Upper lobe of left lung (tissue), 6 donors: ENCODE measurements around the gene PDIK1L. TPM values are rescaled to one million over a fixed set of nuclear protein-coding genes. Genes with fewer than 3 reads are reported as not detected.
A peak's percentile ranks its signal among the peaks of the same experiment; 100 is the strongest.

Source experiments
- ATAC-seq, 2 donors: fragments of 200-7000 bp; cut with Tn5 transposase; one replicate each; pipeline ENCODE4 v1.9.1; 2022; ENCODE audit warnings: mild to moderate bottlenecking in 2 of 2, moderate library complexity in 2 of 2; ENCODE audit not compliant: low FRiP score in 2 of 2
- DNase-seq, 2 donors: peaks; one replicate each; pipeline ENCODE4 v3.0.0-alpha.2; 2019 to 2020
- H3K27ac ChIP-seq, 4 donors: fragments of 200-600 bp; sonication (generic); one replicate each; pipeline ENCODE4 v1.5.1; 2016 to 2019
- H3K27me3 ChIP-seq, 4 donors: fragments of 200-600 bp; sonication (generic); one replicate each; pipeline ENCODE4 v1.5.1; 2017 to 2019
- H3K36me3 ChIP-seq, 4 donors: fragments of 200-600 bp; sonication (generic); one replicate each; pipeline ENCODE4 v1.5.1; 2016 to 2019
- H3K4me1 ChIP-seq, 4 donors: fragments of 200-600 bp; sonication (generic); one replicate each; pipeline ENCODE4 v1.5.1; 2018 to 2019
- H3K4me3 ChIP-seq, 4 donors: fragments of 200-600 bp; sonication (generic); one replicate each; pipeline ENCODE4 v1.5.1; 2017 to 2019; ENCODE audit warnings: mild to moderate bottlenecking in 2 of 4, moderate library complexity in 1 of 4
- H3K9me3 ChIP-seq, 4 donors: fragments of 200-600 bp; sonication (generic); one replicate each; pipeline ENCODE4 v1.5.1; 2018 to 2019
- EP300 ChIP-seq, 4 donors: sonication (generic); formaldehyde crosslinking; IDR thresholded peaks; one replicate each; pipeline ENCODE4 v1.5.1; 2017; ENCODE audit warnings: antibody characterized with exemption in 4 of 4, control low read depth in 2 of 4
- POLR2A ChIP-seq, 4 donors: fragments of 450-650 bp; IDR thresholded peaks; one replicate each; pipeline ENCODE4 v1.5.1; 2016 to 2017; ENCODE audit warnings: antibody characterized with exemption in 4 of 4, mild to moderate bottlenecking in 2 of 4
- POLR2AphosphoS5 ChIP-seq, 2 donors: sonication (generic); formaldehyde crosslinking; IDR thresholded peaks; one replicate each; pipeline ENCODE4 v1.5.1; 2017; ENCODE audit warnings: antibody characterized with exemption in 2 of 2
- WGBS, 2 donors: methylation state at CpG; one replicate each; pipeline ENCODE4 v1.1.5; 2017 to 2018; 5-methylcytosine and 5-hydroxymethylcytosine counted together
- total RNA-seq, 6 donors: library from RNA; depleted of rRNA in 4 of 6; stranded (reverse); fragments of >200 nt in 4 of 6; gene quantifications; one replicate each; pipeline versions ENCODE4 v1.1.0 to v1.2.1, GENCODE V29; 2016 to 2021
- TF ChIP-seq, protein P1 (sequence below), 6 experiments: fragments of 450-650 bp in 4 of 6; fragments of 200-600 bp in 2 of 6; sonication (generic) in 2 of 6; IDR thresholded peaks; one replicate each; pipeline ENCODE4 v1.5.1; 2016 to 2019; ENCODE audit warnings: antibody characterized with exemption in 6 of 6
- donor health status: DM: no; HTN: no; CAD: no; lungs with moderate emphysema.
- donor health status: DM: no; HTN: yes; CAD: no; lungs with severe emphysema.

The PDIK1L gene
- total RNA-seq, 6 donors from 2014 or later: 1.7 to 12.0 (median 8.8) TPM

- no peaks in the 10 kb centered on the region for H3K9me3 ChIP-seq
- peaks cover 4 to 15% (median 11%) of the 10 kb centered on the region in 4 donors for H3K4me1 ChIP-seq
- no peak for TF ChIP-seq POLR2A (IDR thresholded peaks at IDR 0.05)
- TF ChIP-seq, protein P1, sequence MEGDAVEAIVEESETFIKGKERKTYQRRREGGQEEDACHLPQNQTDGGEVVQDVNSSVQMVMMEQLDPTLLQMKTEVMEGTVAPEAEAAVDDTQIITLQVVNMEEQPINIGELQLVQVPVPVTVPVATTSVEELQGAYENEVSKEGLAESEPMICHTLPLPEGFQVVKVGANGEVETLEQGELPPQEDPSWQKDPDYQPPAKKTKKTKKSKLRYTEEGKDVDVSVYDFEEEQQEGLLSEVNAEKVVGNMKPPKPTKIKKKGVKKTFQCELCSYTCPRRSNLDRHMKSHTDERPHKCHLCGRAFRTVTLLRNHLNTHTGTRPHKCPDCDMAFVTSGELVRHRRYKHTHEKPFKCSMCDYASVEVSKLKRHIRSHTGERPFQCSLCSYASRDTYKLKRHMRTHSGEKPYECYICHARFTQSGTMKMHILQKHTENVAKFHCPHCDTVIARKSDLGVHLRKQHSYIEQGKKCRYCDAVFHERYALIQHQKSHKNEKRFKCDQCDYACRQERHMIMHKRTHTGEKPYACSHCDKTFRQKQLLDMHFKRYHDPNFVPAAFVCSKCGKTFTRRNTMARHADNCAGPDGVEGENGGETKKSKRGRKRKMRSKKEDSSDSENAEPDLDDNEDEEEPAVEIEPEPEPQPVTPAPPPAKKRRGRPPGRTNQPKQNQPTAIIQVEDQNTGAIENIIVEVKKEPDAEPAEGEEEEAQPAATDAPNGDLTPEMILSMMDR (IDR thresholded peaks at IDR 0.05): no peak
- no peak for TF ChIP-seq EP300 (IDR thresholded peaks at IDR 0.05)
- no peak for TF ChIP-seq POLR2AphosphoS5 (IDR thresholded peaks at IDR 0.05)
- WGBS, 2 donors: 31 to 39% methylated on average over 7 to 11 of the region's 11 CpGs
- H3K27ac ChIP-seq: peak overlapping the region in 2 of 4 donors; percentile 27 to 67
- no peak overlapping the region for H3K4me3 ChIP-seq
- H3K27me3 ChIP-seq: no peaks in the 10 kb centered on the region
- no peak for ATAC-seq
- H3K36me3 ChIP-seq: no peaks in the 10 kb centered on the region
- DNase-seq: no peak
These were observed 17.5 kb upstream of the PDIK1L start for GRCh38 chr1:26094076-26094669.

GRCh38 chr1:26094677-26095383 is 16.8 kb upstream of the PDIK1L start:
- Histone ChIP-seq H3K4me3 (no peak overlapping the region), H3K4me1 (peaks cover 4 to 15% (median 11%) of the 10 kb centered on the region in 4 donors), H3K9me3 (no peaks in the 10 kb centered on the region), H3K36me3 (no peaks in the 10 kb centered on the region), H3K27ac (peak overlapping the region in 2 of 4 donors; percentile 27 to 67), H3K27me3 (no peaks in the 10 kb centered on the region)
- 54 to 58% methylated on average over 13 to 17 of the region's 17 CpGs for WGBS, 2 donors
- no peak for TF ChIP-seq POLR2A (IDR thresholded peaks at IDR 0.05)
- TF ChIP-seq POLR2AphosphoS5 (IDR thresholded peaks at IDR 0.05): peak; percentile 82 to 83
- peak; percentile 17 to 89 (median 78) for TF ChIP-seq EP300 (IDR thresholded peaks at IDR 0.05)
- TF ChIP-seq, protein P1 (IDR thresholded peaks at IDR 0.05): peak in 1 of 6 experiments; percentile 20
- ATAC-seq (peak; percentile 53 to 63), DNase-seq (peak; percentile 43 to 59)

- 83 to 85% methylated on average over 2 of the region's 2 CpGs for WGBS, 2 donors
- ATAC-seq: no peak
These were observed 15.2 kb upstream of the PDIK1L start for GRCh38 chr1:26096471-26096870.

DNA sequence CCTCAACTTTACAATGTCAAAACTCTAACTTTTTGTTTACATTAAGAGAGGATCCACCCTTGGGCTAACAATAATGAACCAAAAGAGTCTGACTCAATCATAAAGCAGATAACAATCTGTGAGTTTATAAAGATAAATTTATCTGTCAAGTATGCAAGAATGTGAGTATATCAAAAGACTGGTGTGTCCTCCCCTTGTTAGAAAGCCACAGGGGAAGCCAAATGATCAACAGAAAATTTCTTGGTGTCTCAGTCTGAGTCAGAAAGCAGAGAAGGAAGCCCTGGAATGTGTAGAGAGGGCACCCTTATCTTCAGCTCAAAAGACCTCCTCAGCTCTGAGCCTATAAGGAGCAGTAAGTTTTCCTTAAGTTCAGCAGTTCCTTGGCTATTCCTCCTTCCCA is 13.9 kb upstream of the PDIK1L start:
- Histone ChIP-seq H3K4me3 (no peak overlapping the region), H3K9me3 (no peaks in the 10 kb centered on the region), H3K4me1 (peaks cover 4 to 15% (median 11%) of the 10 kb centered on the region in 4 donors), H3K27ac (peak overlapping the region in 2 of 4 donors; percentile 36 to 40), H3K27me3 (no peaks in the 10 kb centered on the region), H3K36me3 (no peaks in the 10 kb centered on the region)
- ATAC-seq: no peak
- DNase-seq: no peak
- no peak for TF ChIP-seq POLR2AphosphoS5 (IDR thresholded peaks at IDR 0.05)
- TF ChIP-seq POLR2A (IDR thresholded peaks at IDR 0.05): no peak
- TF ChIP-seq EP300 (IDR thresholded peaks at IDR 0.05): no peak
- TF ChIP-seq, protein P1 (IDR thresholded peaks at IDR 0.05): no peak

More at GRCh38 chr1:26096471-26096870, 15.2 kb upstream of the PDIK1L start:
- H3K4me1 ChIP-seq: peaks cover 4 to 15% (median 11%) of the 10 kb centered on the region in 4 donors
- H3K27ac ChIP-seq: no peak overlapping the region
- H3K36me3 ChIP-seq: no peaks in the 10 kb centered on the region
- no peak for DNase-seq
- H3K4me3 ChIP-seq: no peak overlapping the region
- no peaks in the 10 kb centered on the region for H3K27me3 ChIP-seq
- H3K9me3 ChIP-seq: no peaks in the 10 kb centered on the region
- TF ChIP-seq EP300 (IDR thresholded peaks at IDR 0.05) (no peak), POLR2AphosphoS5 (IDR thresholded peaks at IDR 0.05) (no peak), POLR2A (IDR thresholded peaks at IDR 0.05) (no peak)
- TF ChIP-seq, protein P1 (IDR thresholded peaks at IDR 0.05): no peak
